ENCODE data around the gene DSP.

Gene DSP

DNA sequence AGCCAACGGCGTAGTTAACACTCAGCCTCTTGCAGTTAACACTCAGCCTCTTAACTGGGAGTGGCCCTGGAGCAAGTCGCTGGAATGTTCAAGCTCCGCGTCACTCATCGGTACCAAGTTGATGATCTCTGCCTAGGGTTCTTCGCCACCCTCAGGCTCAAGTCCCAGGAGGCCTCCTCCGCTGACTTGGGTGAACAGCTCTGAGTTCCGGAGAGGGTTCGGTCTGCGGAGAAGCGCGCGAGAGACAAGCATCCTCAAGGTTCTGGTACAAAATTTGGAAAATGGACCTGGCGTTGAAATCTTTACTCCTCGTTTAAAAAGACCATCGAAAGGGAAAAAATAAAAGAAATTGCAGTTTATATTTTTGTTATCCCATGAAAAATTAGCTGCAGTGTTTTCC is 876 bp upstream of the DSP start:
- H3K9me3 ChIP-seq (ENCODE audit: low read length) = no peaks in the 10 kb centered on the region
- TF ChIP-seq EZH2 (IDR thresholded peaks at IDR 0.05; ENCODE audit: borderline replicate concordance, low read length) = no peak
- TF ChIP-seq, protein P1, sequence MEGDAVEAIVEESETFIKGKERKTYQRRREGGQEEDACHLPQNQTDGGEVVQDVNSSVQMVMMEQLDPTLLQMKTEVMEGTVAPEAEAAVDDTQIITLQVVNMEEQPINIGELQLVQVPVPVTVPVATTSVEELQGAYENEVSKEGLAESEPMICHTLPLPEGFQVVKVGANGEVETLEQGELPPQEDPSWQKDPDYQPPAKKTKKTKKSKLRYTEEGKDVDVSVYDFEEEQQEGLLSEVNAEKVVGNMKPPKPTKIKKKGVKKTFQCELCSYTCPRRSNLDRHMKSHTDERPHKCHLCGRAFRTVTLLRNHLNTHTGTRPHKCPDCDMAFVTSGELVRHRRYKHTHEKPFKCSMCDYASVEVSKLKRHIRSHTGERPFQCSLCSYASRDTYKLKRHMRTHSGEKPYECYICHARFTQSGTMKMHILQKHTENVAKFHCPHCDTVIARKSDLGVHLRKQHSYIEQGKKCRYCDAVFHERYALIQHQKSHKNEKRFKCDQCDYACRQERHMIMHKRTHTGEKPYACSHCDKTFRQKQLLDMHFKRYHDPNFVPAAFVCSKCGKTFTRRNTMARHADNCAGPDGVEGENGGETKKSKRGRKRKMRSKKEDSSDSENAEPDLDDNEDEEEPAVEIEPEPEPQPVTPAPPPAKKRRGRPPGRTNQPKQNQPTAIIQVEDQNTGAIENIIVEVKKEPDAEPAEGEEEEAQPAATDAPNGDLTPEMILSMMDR (IDR thresholded peaks at IDR 0.05; ENCODE audit: low read length) = no peak
- H3K9me2 ChIP-seq (ENCODE audit: low read depth, low read length) = no peaks in the 10 kb centered on the region
- H2AFZ ChIP-seq (ENCODE audit: low read length) = no peak overlapping the region
- no peak overlapping the region for H3K27ac ChIP-seq (ENCODE audit: low read depth, low read length, poor library complexity, severe bottlenecking)
- H3K4me1 ChIP-seq (ENCODE audit: insufficient read depth, low read length, severe bottlenecking) = no peaks in the 10 kb centered on the region
- H3K27me3 ChIP-seq (ENCODE audit: insufficient read depth, low read length) = 0 out of 2 replicates have a peak, but pooled peaks cover 5% of the 10 kb centered on the region
- no peak overlapping the region for H3K4me2 ChIP-seq (ENCODE audit: low read length)
- H4K20me1 ChIP-seq (ENCODE audit: insufficient read depth, low read length) = no peaks in the 10 kb centered on the region
- H3K79me2 ChIP-seq (ENCODE audit: insufficient read depth, low read length) = no peaks in the 10 kb centered on the region
- H3K9ac ChIP-seq (ENCODE audit: low read length) = no peak overlapping the region
- H3K36me3 ChIP-seq (ENCODE audit: insufficient read depth, low read length) = no peaks in the 10 kb centered on the region
- H3K4me3 ChIP-seq (ENCODE audit: low read depth, low read length, poor library complexity, severe bottlenecking) = no peak overlapping the region
- no peaks in the 10 kb centered on the region for H3F3A ChIP-seq (ENCODE audit: insufficient read depth, low read length)

DNA sequence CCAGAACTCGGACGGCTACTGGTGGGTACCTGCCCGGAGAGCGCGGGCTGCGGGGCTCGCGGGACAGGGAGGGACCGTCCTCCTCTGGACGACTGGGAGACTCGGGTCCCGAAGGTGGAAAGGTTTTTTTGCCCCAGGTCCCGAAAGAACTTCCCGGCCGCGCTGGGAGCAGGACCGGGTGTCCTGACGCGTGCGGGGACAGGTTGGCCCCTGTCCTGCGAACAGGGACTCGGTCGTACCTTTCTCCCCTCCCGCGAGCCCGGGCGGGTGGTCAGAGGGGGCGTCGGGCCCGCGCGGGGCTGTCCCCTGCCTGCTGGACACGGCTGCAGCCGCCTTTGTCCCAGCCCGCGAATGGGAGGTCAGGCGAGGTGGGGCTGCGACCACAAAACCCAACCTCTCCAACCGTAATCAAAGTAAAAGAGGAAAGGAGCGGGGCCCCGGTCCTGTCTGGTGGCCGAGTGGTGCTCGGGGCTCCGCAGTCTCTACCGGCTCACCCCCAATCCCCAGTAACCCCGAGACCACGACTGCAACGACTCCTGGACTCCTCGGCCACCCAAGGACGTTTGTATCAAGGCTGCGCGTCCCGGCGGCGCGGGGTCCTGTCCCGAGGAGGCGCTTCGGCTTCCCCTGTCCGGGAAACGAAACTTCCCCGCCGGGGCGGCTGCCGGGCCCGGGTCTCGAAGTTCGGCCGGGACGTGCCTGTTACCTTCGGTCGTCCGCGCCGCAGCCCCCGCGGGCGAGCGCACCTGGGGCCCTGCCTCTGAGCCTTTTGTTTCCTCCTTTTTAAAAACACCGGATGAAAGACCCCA is 798 bp downstream of the DSP start:
- Histone ChIP-seq H3K4me2 (ENCODE audit: low read length) (no peak overlapping the region), H3K9me3 (ENCODE audit: low read length) (no peaks in the 10 kb centered on the region), H3K27me3 (ENCODE audit: insufficient read depth, low read length) (0 out of 2 replicates have a peak, but pooled peaks cover 7% of the 10 kb centered on the region), H2AFZ (ENCODE audit: low read length) (no peak overlapping the region), H3K27ac (ENCODE audit: low read depth, low read length, poor library complexity, severe bottlenecking) (no peak overlapping the region), H3K9ac (ENCODE audit: low read length) (no peak overlapping the region), H4K20me1 (ENCODE audit: insufficient read depth, low read length) (no peaks in the 10 kb centered on the region), H3K4me3 (ENCODE audit: low read depth, low read length, poor library complexity, severe bottlenecking) (no peak overlapping the region), H3K79me2 (ENCODE audit: insufficient read depth, low read length) (no peaks in the 10 kb centered on the region), H3K4me1 (ENCODE audit: insufficient read depth, low read length, severe bottlenecking) (no peaks in the 10 kb centered on the region), H3K9me2 (ENCODE audit: low read depth, low read length) (no peaks in the 10 kb centered on the region), H3K36me3 (ENCODE audit: insufficient read depth, low read length) (no peaks in the 10 kb centered on the region), H3F3A (ENCODE audit: insufficient read depth, low read length) (no peaks in the 10 kb centered on the region)
- no peak for TF ChIP-seq EZH2 (IDR thresholded peaks at IDR 0.05; ENCODE audit: borderline replicate concordance, low read length)
- TF ChIP-seq, protein P1 (IDR thresholded peaks at IDR 0.05; ENCODE audit: low read length) = no peak

DNA sequence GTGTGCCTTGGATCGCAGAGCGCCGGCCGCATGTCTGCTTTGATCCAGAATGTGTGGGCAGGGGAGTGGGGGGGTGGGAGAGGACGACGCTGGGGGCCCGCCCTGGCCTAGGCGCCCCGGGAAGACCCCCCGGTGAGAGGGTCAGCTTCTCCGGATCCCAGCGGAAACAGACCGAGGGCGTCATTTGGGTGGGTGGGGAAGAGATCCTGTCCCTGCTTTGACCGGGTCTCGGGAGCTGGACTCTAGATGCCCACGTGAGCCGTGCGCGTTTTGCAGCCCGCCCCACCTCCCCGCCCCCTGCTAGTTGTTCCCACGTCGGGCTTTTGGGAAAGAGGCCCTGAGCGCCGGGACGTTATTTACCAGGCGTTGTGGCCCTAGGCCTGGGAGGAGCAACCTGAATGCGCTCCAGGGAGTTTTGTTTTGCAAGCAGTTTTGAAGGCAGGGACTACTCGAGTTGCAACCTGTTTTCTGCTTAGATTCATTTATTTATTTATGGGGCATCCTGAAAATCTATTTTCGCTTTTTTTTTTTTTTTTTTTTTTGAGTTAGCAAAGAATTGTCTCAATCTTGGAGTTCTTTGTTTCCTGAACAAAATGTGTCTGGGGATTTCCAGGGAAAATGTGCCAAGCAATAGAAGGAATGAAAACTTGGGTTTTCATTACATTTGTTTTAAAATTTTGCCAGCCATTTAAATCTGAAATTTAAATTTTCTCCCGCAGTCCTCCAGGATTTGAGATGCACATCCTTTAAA is 1.6 kb downstream of the DSP start:
- Histone ChIP-seq H3K4me2 (ENCODE audit: low read length) (no peak overlapping the region), H3K36me3 (ENCODE audit: insufficient read depth, low read length) (no peaks in the 10 kb centered on the region), H3F3A (ENCODE audit: insufficient read depth, low read length) (no peaks in the 10 kb centered on the region), H3K79me2 (ENCODE audit: insufficient read depth, low read length) (no peaks in the 10 kb centered on the region), H3K9ac (ENCODE audit: low read length) (no peak overlapping the region), H4K20me1 (ENCODE audit: insufficient read depth, low read length) (no peaks in the 10 kb centered on the region), H3K9me3 (ENCODE audit: low read length) (no peaks in the 10 kb centered on the region), H3K4me1 (ENCODE audit: insufficient read depth, low read length, severe bottlenecking) (no peaks in the 10 kb centered on the region), H3K27ac (ENCODE audit: low read depth, low read length, poor library complexity, severe bottlenecking) (no peak overlapping the region), H2AFZ (ENCODE audit: low read length) (no peak overlapping the region), H3K27me3 (ENCODE audit: insufficient read depth, low read length) (0 out of 2 replicates have a peak, but pooled peaks cover 7% of the 10 kb centered on the region), H3K4me3 (ENCODE audit: low read depth, low read length, poor library complexity, severe bottlenecking) (no peak overlapping the region), H3K9me2 (ENCODE audit: low read depth, low read length) (no peaks in the 10 kb centered on the region)
- no peak for TF ChIP-seq EZH2 (IDR thresholded peaks at IDR 0.05; ENCODE audit: borderline replicate concordance, low read length)
- TF ChIP-seq, protein P1 (IDR thresholded peaks at IDR 0.05; ENCODE audit: low read length) = no peak
